NCI-H1417 (cell line): Measurements from ENCODE around the gene TEX261.
"Not testable (repeated sequence)": the region's sequence is repeated elsewhere in the genome, so short reads cannot be mapped to it uniquely, and the experiment has no call there.

ENCODE experiments used
- DNase-seq, 3 experiments: peaks; one replicate each; lab custom pipeline; 2025; lab: John Stamatoyannopoulos, UW

Gene TEX261

GRCh38 chr2:70994699-70995425 is at the start of gene TEX261:
Gene TEX261 (minus strand): TSS chr2:70994873. CDS start chr2:70994757, 116 bp downstream.
- peak; percentile 77 to 90 (median 90) for DNase-seq

GRCh38 chr2:71043531-71044407 is 49.1 kb upstream of the TEX261 start:
- DNase-seq, result peak in 1 of 3 experiments; percentile 47

GRCh38 chr2:71042287-71042686 is 47.6 kb upstream of the TEX261 start:
- no peak for DNase-seq

GRCh38 chr2:71036296-71036695 is 41.6 kb upstream of the TEX261 start:
- DNase-seq, result not testable (repeated sequence)

GRCh38 chr2:71023553-71024243 is 29.0 kb upstream of the TEX261 start:
- peak in 2 of 3 experiments; percentile 20 to 50 for DNase-seq

GRCh38 chr2:71021394-71021793 is 26.7 kb upstream of the TEX261 start:
- not testable (repeated sequence) for DNase-seq

- not testable (repeated sequence) for DNase-seq
These were observed 25.3 kb upstream of the TEX261 start for GRCh38 chr2:71019989-71020388.

GRCh38 chr2:71018625-71019024 is 24.0 kb upstream of the TEX261 start:
- no peak for DNase-seq

- not testable (repeated sequence) for DNase-seq
These were observed 17.1 kb upstream of the TEX261 start for GRCh38 chr2:71011786-71012185.

GRCh38 chr2:71008342-71008741 is 13.7 kb upstream of the TEX261 start:
- DNase-seq, result no peak

GRCh38 chr2:71006955-71007799 is 12.5 kb upstream of the TEX261 start:
- DNase-seq, result no peak

GRCh38 chr2:71006323-71006722 is 11.7 kb upstream of the TEX261 start:
- no peak for DNase-seq

GRCh38 chr2:71005271-71006202 is 10.9 kb upstream of the TEX261 start:
- no peak for DNase-seq

GRCh38 chr2:71004857-71005256 is 10.2 kb upstream of the TEX261 start:
- DNase-seq, result no peak

GRCh38 chr2:71003966-71004755 is 9.5 kb upstream of the TEX261 start:
- DNase-seq, result no peak

GRCh38 chr2:71003396-71003795 is 8.7 kb upstream of the TEX261 start:
- DNase-seq, result no peak

- DNase-seq, result peak in 2 of 3 experiments; percentile 80 to 95
These were observed 7.4 kb upstream of the TEX261 start for GRCh38 chr2:71001981-71002570.

- DNase-seq, result no peak
These were observed 6.9 kb upstream of the TEX261 start for GRCh38 chr2:71001592-71001927.
